OCI-LY3 (cell line): ENCODE data around the gene SMIM41.

Experiments
- H2AFZ ChIP-seq: fragments of 200-600, 300-600 bp; shearing (Covaris generic); 2 replicates; pipeline ENCODE4 v1.6.0; 2014; ENCODE audit warnings: antibody characterized with exemption, low read depth, low read length
- H3K27ac ChIP-seq: fragments of 200-600, 300-600 bp; sonication (generic); 2 replicates; pipeline ENCODE4 v1.5.1; 2014; ENCODE audit warnings: mild to moderate bottlenecking, low read length, moderate library complexity, mixed read lengths
- H3K27me3 ChIP-seq: fragments of 200-600, 300-600 bp; sonication (generic); 2 replicates; pipeline ENCODE4 v1.6.1; 2014; ENCODE audit warnings: low read depth, low read length, mixed read lengths
- H3K36me3 ChIP-seq: fragments of 200-600, 300-600 bp; sonication (generic); replicated peaks from 2 replicates; pipeline ENCODE3; 2014; ENCODE audit warnings: low read depth, low read length, mixed read lengths
- H3K4me1 ChIP-seq: fragments of 300-600, 200-600 bp; sonication (generic); 2 replicates; pipeline ENCODE4 v1.6.1; 2014; ENCODE audit warnings: low read length, mixed read lengths
- H3K4me2 ChIP-seq: fragments of 200-600, 300-600 bp; sonication (generic); 2 replicates; pipeline ENCODE4 v1.6.1; 2014; ENCODE audit warnings: low read length, mixed read lengths
- H3K4me3 ChIP-seq: fragments of 300-600, 200-600 bp; sonication (generic); 2 replicates; pipeline ENCODE4 v1.5.1; 2014; ENCODE audit warnings: antibody characterized with exemption, mild to moderate bottlenecking, low read length, moderate library complexity
- H3K79me2 ChIP-seq: fragments of 300-600, 200-600 bp; shearing (Covaris generic); 2 replicates; pipeline ENCODE4 v1.6.1; 2014; ENCODE audit warnings: mild to moderate bottlenecking, low read length, mixed read lengths
- H3K9ac ChIP-seq: fragments of 300-600, 200-600 bp; shearing (Covaris generic); 2 replicates; pipeline ENCODE4 v1.6.0; 2014; ENCODE audit warnings: mild to moderate bottlenecking, low read length, moderate library complexity
- H3K9me3 ChIP-seq: fragments of 200-600, 300-600 bp; shearing (Covaris generic); 2 replicates; pipeline ENCODE4 v1.6.1; 2014; ENCODE audit warnings: low read length, mixed read lengths; ENCODE audit not compliant: insufficient read depth
- H4K20me1 ChIP-seq: fragments of 200-600, 300-600 bp; sonication (generic); 2 replicates; pipeline ENCODE4 v1.6.1; 2016; ENCODE audit warnings: low read length, mixed read lengths; ENCODE audit not compliant: insufficient read depth
- CTCF ChIP-seq: fragments of 200-600, 300-600 bp; sonication (generic); IDR thresholded peaks from 2 replicates; pipeline ENCODE4 v1.5.1; 2014; ENCODE audit warnings: antibody characterized with exemption, low read length, low read depth
- EZH2phosphoT487 ChIP-seq: fragments of 200-600 bp; shearing (Covaris generic); IDR thresholded peaks from 2 replicates; pipeline ENCODE4 v1.6.1; 2018; ENCODE audit warnings: antibody characterized with exemption, mixed run types, low read depth

SMIM41 gene

GRCh38 chr12:52060498-52061177, 18.9 kb upstream of the SMIM41 start:
- Histone ChIP-seq H3K9me3 (no peaks in the 10 kb centered on the region), H2AFZ (no peak overlapping the region), H3K27me3 (0 out of 2 replicates have a peak, but pooled peaks cover 3% of the 10 kb centered on the region), H3K4me2 (no peak overlapping the region), H3K79me2 (no peaks in the 10 kb centered on the region), H3K4me1 (no peaks in the 10 kb centered on the region), H3K27ac (no peak overlapping the region), H3K4me3 (no peak overlapping the region), H4K20me1 (no peaks in the 10 kb centered on the region), H3K9ac (no peak overlapping the region), H3K36me3 (no peaks in the 10 kb centered on the region)
- TF ChIP-seq EZH2phosphoT487 = no peak
- no peak for TF ChIP-seq CTCF

- TF ChIP-seq EZH2phosphoT487 (no peak), CTCF (no peak)
- Histone ChIP-seq H3K27me3 (0 out of 2 replicates have a peak, but pooled peaks cover 7% of the 10 kb centered on the region), H4K20me1 (no peaks in the 10 kb centered on the region), H3K27ac (no peak overlapping the region), H3K9ac (no peak overlapping the region), H2AFZ (no peak overlapping the region), H3K4me1 (no peaks in the 10 kb centered on the region), H3K79me2 (no peaks in the 10 kb centered on the region), H3K4me3 (no peak overlapping the region), H3K36me3 (no peaks in the 10 kb centered on the region), H3K4me2 (no peak overlapping the region), H3K9me3 (no peaks in the 10 kb centered on the region)
Observed at GRCh38 chr12:52061470-52062166, 17.9 kb upstream of the SMIM41 start.

- Histone ChIP-seq H3K27me3 (0 out of 2 replicates have a peak, but pooled peaks cover 9% of the 10 kb centered on the region), H3K27ac (no peak overlapping the region), H3K9me3 (no peaks in the 10 kb centered on the region), H2AFZ (no peak overlapping the region), H3K9ac (no peak overlapping the region), H4K20me1 (no peaks in the 10 kb centered on the region), H3K36me3 (no peaks in the 10 kb centered on the region), H3K4me2 (no peak overlapping the region), H3K79me2 (no peaks in the 10 kb centered on the region), H3K4me3 (no peak overlapping the region), H3K4me1 (no peaks in the 10 kb centered on the region)
- TF ChIP-seq EZH2phosphoT487 = no peak
- TF ChIP-seq CTCF = no peak
Observed at GRCh38 chr12:52062167-52063081, 17.1 kb upstream of the SMIM41 start.
